HG02798 (cell line): ENCODE data around the gene SORL1.
A peak's percentile ranks its signal among the peaks of the same experiment; 100 is the strongest.

Source experiments
- ATAC-seq: cut with Tn5 transposase; IDR thresholded peaks from one replicate; pipeline ENCODE4 v1.9.1; 2021; ENCODE audit warnings: mild to moderate bottlenecking; ENCODE audit not compliant: unreplicated experiment, poor library complexity

The SORL1 gene

DNA sequence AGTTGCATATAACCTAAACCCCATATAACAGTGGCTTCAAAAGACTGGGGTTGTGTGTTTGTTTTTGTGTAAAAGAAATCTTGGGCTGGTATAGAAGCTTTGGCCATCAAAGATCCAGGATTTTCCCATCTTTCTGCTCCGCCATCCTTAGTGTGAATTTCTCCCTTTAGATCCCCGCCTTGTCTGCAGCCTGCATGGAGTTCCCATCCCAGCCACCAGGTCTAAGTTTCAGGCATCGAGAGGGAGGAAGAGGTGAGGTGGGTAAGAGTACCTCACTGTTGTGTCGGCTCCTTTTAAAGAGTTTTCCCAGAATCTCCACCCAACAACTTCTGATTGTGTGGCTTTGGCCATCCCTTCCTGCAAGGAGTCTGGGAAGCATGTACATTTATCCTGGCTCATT is 196.2 kb downstream of the SORL1 start:
- no peak for ATAC-seq

DNA sequence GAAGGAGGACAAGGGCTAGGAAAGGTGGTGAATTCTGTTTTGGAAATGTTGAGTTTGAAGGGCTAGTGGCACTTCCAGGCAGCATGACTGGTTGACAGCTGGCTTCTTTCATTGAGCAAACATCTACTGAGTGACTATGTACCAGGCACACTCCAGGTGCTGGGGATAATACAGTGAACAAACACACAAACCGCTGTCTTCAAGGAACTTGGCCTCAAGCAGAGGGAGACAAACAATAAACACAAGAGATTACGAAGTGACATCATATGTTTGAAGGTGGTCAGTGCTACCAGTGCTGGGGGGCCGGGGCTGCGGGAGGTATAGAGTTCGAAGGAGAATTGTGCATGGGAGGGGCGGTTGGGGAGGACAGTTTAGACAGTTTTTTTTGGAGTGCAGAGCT is 197.7 kb downstream of the SORL1 start:
- no peak for ATAC-seq

DNA sequence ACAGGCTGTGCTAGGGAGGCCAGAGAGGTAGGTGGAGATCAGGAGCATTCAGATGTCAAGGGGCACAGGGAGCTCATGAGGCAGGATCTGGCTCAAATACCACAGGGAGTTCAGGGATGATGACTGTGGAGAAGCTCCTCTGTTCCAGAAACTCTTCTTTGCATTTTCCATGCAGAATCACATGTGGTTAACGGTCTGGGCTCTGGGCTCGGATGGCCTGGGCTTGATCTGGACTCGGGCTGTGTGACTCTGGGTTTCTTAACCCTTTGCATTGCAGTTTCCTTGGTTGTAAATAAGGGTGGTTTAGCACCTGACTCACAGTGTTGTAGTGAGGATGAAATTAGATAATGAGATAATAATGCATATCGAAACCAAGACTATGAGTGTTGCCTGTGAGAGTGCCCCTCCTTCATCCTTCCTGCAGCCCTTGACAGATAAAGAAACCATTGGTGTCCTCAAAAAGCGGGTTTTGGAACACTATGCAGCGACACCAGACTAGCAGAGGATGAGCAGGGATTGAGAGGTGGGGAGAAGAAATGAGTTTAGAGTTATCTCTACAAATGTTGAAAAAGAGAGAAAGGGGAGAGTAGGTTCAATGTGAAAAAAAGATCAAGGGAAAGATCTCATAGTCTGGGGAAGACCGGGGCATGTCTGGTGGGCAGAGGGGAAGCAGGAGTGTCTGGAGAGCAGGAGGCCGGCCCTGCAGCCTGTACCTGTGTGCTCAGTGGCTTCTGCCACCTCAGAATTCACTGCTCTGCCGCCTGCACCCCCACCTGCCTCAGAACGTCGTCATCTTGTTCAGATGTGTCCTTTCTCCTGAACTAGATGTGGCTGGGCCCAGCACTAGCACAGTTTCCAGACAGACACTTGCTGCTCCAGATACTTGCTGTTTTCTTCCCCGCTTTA is 198.5 kb downstream of the SORL1 start:
- ATAC-seq = peak; percentile 71

DNA sequence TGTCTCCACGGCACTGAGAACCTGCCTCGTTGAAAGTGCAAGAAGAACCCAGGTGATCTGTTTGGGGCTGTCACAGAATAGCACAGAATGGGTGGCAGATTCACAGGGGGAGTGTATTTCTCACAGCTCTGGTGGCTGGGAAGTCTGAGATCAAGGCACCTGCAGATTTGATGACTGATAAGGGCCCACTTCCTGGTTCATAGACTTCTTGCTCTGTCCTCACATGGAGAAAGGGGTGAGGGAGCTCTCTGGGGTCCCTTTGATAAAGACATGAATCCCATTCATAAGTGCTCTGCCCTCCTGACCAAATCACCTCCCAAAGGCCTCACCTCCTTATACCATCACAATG is 199.1 kb downstream of the SORL1 start:
- no peak for ATAC-seq

DNA sequence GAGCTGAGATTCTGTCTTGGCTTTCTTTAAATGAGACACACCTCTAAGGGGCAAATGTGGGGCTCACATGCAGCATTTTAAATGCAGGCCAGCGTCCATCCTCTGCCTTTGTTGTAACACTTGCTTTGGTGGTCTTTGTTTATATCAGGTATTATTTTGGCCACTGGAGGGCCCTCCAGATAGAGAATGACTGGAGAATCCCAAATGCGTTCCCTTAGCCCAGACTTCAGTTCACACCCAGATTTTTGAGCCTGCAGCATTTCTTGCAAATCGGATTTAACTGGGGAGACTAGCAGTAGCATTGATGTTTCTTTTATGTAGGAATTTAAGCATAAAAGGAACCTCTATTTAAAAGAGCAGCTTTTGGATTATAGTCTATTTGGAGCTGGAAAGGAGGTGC is 200.9 kb downstream of the SORL1 start:
- no peak for ATAC-seq

- no peak for ATAC-seq
Measured at GRCh38 chr11:121654259-121654842, 202.2 kb downstream of the SORL1 start.

- ATAC-seq = no peak
Measured at GRCh38 chr11:121654843-121655536, 202.9 kb downstream of the SORL1 start.

DNA sequence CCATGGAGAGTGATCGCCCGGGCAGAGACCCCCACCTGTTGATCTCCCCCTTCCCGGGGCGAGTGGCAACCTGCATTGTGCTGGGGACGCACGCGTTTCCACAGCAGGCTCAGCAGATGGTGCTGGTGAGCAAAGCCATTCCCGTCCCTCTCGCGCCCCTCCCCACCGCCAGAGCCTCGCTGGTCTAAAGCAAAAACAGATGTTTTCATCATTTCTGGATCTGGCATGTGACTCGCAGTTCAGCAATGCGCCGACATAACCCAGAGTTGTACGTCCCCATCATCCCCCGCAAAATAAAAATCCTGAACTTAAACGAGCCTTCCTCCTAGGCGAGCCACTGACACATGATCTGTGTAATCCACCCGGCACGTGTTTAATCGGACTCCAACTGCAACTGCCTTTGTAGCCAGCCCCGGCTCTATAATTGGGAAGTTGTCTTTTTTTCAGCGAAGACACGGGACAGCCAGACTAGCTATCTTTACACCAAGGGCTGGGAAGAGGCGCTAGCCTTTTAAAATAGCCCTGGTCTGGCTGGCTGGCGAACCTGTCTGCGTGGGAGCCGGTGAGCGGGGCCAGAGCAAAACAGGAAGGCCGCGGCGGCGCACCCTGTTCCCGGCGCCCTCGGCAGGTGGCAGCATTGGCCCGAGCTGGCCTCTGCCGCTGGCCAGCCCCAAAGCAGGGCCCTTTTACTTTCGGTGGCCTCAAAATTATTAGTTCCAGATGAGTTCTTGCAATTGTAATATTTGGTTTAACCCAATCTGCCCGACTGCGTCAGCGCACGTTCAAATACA is 203.6 kb downstream of the SORL1 start:
- ATAC-seq = peak; percentile 95

- no peak for ATAC-seq
Measured at GRCh38 chr11:121656328-121657090, 204.4 kb downstream of the SORL1 start.

DNA sequence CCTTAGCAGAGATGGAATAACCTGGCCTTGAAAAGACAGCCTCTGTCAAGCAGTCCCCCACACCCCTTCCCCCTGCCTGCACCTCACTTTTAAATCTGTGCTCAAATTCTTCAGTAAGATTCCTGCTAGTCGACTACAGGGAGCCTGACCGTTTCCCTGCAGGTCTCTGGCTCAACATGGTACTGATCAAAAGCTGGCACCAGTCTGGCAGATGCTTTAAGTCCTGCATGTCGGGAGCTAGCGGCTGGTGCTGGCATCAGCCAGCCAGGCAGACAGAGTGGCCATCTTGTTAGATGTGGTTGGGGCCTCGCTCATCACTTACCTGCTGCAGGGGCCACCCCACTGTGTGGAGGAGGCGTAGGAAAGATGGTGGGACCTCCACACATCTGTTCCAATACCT is 205.0 kb downstream of the SORL1 start:
- ATAC-seq = no peak

DNA sequence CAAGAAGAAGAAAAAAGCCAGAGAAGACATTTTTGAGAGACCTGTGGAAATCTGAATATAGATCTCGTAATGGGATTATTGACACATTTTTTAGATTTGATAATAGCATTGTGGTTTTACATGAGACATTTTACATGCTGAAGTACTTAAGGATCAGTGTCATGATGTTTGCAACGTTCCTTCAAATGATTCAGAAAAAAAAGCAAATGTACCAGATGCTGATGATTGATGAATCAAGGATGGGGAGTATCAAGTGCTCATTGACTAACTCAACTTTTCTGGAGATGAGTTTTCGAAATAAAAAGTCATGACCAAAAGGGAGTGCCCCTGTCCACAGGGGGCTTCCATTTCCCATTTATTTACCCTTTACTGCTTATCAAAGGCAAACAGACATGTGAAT is 207.7 kb downstream of the SORL1 start:
- ATAC-seq = no peak

DNA sequence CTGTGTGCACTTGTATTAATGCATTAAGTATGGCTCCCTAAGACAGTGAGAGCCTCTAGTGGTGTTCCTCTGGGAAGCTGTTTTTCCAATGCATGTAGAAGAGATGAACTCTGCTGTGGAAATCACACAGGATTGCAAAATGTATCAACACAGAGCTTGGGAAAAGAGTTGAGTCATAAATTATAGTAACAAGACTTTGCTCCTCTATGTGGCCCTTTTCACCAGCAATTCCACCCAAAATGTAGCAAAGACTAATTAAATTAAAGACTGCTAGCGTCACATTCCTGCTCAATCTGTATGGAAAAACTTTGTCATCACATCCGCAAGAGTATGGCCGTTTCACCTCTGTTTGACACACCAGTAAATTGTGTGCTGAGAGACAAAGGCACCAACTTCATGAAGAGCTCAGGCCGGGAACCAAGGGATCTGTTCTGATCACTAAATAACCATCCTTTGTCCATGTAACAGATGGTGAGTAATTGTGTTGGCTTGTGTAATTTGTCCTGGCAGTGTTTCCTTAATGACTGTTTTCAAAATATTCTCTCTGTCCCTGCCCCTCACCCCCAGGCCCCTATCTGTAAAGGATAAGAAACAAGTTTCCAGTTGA is 209.9 kb downstream of the SORL1 start:
- ATAC-seq = no peak

- no peak for ATAC-seq
Measured at GRCh38 chr11:121664144-121664543, 212.0 kb downstream of the SORL1 start.

DNA sequence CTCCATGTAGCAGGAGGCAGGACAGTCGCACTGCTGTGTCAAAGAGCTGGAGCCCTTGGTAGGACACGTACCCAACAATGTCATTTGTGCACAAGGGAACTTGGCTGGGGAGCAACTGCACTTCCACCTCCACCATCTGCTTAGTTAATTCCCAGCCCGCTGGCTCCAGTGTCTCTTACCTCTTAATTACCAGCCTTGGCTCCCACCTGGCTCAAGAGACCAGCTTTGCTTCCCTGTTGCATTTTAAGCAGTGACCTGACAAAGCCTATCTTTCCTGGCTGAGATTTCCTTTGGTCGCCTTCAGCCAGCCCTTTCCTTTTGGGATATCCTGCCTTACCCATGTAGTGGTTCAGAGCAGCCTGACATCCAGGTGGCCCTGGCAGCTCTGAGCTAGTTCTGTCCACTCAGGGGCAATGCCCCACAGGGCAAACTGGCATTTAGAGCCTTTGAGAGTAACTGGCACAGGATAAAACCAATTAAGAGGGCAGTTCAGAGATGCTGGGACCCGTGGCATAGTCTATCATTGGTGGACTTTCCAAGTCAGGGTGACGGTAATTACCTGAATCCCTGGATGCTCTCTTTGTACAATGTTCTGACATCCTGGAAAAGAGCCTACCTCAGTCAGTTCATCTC is 213.2 kb downstream of the SORL1 start:
- no peak for ATAC-seq

- ATAC-seq = no peak
Measured at GRCh38 chr11:121667836-121668235, 215.7 kb downstream of the SORL1 start.

GRCh38 chr11:121669422-121669821 is 217.3 kb downstream of the SORL1 start:
- ATAC-seq = no peak

DNA sequence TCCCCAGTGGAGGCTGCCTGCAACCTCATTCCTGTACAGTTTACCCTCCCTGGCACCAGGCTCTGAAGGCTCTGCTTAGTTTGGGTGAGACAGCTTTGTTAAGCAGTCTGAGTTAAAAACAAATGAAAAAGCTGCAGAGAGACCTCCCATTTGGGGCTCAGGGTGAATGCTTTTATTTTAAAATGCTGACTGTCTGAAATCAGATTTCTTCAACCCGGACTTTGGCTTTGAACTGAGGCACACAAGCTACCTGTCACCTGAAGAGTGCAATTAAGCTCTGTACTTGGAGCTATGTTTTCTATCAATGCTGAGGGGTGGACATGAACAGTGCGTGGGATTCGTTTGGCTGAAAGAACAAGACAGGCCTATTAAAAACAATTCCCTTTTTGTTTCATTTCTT is 218.2 kb downstream of the SORL1 start:
- no peak for ATAC-seq

- ATAC-seq = no peak
Measured at GRCh38 chr11:121670805-121671282, 218.7 kb downstream of the SORL1 start.
